GM11168 (cell line): ENCODE results near the gene TMEM135.

Experiments used
- in situ Hi-C: fragments of 300-500 bp; cut with MboI; formaldehyde crosslinking; loops from one replicate; pipeline ENCODE4 v1.12.0; 2022; ENCODE audit warnings: low sequenced_read_pairs; ENCODE audit not compliant: unreplicated experiment

Gene TMEM135

DNA sequence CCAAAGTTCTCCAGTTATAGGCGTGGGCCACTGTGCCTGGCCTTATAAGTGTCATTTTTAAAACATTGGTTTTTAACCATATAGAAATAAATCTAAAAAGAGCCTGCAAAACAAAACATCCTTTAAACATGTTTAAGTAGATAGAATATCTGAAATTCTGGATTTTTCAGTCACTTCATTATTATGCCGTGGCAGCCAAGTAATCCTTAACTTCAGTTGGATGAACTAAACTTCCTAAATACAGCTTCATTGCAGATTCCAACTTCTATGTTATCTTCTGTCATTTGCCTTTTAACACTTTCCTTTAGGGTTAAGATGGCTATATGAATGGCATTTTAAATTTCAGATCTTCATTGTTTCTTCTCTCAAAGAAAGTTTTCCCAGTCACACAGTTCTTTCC, 291.4 kb downstream of the TMEM135 start:
- in situ Hi-C loops, result no loop called here

GRCh38 chr11:87330187-87330601, 292.5 kb downstream of the TMEM135 start:
- in situ Hi-C loops, result no loop called here

GRCh38 chr11:87331273-87331672, 293.5 kb downstream of the TMEM135 start:
- in situ Hi-C loops, result no loop called here

DNA sequence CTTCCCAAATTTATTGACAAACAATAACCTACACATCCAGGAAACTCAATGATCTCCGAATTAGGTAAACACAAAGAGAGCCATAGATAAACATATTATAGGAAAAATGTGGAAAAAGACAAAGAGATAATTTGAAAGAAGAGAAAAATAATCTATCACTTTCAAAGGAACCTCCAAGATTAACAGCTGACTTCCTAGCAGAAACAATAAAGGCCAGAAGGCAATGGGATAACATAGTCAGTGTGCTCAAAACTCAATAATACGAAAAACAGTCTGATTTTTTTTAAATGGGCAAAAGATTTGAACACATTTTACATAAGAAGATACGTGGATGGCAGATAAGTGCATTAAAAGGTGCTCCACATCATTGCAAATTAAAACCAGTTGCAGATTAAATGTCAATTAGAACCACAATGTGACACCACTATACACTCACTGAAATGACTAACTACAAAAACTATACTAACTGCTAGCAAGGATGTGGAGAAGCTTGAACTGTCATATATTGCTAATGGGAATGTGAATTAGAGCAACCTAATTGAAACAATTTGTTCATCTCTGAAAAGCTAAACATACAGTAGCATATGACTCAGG, 300.4 kb downstream of the TMEM135 start:
- in situ Hi-C loops, result no loop called here

DNA sequence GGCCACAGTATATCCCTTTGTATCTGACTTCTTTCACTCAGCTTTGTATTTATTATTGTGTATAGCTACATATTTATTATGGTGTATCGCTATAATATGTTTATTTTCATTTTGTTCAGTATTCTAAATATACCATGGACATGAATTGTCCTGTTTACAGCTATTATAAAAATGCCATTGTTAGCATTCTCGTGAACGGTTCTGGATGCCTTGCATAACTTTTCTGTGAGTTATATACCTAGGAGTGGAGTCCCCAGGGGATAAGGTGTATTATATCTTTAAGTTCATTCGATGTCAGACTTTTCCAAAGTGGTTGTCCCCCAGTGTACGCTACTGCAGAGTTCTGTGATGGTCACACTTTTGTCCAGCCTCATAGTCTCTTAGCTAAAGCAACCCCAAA, 301.7 kb downstream of the TMEM135 start:
- in situ Hi-C loops, result no loop called here

DNA sequence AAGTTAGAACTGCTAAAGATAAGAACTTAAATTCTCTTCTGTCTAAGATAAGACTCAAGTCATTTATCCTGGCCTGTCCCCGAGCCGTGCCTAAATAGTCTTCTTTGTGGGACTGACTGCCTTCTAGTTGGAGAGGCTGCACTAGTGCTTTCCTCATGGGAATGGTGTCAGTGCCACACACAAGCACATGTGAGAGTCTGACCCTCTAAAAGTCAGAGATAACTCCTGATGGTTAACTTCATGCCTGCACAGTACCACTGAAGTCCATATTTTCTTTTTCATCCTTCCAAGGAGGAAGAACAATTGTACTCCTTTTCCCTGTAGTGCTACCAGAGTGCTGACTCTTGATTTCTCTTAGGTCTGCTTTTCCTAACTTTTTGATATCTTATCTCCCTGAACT, 309.7 kb downstream of the TMEM135 start:
- in situ Hi-C loops, result no loop called here

DNA sequence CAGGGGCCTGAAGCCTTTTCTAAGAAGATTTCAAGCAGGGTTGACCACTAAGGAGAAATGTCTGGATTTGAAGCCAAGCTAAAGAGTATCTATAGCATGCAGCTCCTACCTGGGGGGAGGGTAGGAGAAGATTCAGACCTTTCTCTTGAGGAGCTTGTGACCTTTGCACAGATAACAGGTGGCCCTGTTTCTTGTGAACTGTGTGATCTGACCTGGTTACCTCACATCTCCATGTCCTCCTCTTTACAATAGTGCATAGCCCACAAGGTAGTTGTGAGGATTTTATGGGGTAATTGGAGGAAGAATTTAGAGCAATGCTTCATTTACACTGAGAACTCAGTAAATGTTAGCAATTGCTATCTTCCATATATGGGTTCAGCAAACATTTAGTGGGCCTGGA, 310.1 kb downstream of the TMEM135 start:
- in situ Hi-C loops, result no loop called here

GRCh38 chr11:87351676-87352075, 313.9 kb downstream of the TMEM135 start:
- in situ Hi-C loops, result loop anchor here (5.0 kb wide), 1 partner anchor 71 kb away; no protein-coding TSS in a partner anchor

DNA sequence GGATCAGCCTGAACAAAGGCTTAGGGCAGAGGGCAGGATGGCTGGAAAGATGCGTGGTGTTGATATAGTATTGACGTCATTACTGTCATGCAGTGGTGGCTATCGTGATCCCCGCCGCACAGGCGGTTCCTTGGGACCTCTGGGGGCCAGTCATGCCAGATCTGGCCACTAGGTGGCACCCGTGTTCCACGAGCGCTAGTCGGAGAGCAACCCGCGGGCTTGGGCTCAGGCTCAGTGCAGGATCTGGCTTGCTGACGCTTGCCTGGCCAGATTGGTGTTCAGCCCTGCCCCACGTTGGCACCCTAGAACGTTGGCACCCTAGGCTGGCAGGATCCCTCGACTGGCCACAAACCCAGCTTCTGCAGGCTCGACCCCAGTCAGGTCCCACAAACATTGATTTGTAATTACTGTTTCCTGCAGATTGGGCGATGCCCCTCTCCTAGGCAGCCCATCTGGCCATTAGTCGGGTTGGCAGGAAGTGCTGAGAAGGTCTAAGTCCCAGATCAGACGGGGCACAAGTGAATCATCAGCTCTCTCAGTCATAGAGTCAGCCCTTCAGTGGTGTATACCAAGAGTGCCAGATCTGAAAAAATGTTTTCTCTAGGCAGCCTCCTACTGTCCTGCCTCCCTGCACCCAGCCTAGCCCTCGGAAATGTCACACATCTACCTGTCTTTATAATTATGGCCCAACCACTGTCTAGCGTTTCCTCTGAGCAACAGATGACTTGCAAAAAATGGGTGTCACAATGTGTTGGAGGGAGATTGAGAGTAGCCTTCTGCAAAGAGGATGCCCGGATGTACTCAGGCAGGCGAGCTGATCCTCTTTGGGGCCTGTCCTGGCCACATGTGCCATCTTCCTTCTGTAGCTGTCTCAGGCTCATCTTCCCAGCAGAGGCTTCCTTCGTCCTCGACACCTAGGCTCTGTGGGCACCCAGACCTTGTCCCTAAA, 315.3 kb downstream of the TMEM135 start:
- in situ Hi-C loops, result loop anchor here (5.0 kb wide), 1 partner anchor 69 kb away; no protein-coding TSS in a partner anchor

DNA sequence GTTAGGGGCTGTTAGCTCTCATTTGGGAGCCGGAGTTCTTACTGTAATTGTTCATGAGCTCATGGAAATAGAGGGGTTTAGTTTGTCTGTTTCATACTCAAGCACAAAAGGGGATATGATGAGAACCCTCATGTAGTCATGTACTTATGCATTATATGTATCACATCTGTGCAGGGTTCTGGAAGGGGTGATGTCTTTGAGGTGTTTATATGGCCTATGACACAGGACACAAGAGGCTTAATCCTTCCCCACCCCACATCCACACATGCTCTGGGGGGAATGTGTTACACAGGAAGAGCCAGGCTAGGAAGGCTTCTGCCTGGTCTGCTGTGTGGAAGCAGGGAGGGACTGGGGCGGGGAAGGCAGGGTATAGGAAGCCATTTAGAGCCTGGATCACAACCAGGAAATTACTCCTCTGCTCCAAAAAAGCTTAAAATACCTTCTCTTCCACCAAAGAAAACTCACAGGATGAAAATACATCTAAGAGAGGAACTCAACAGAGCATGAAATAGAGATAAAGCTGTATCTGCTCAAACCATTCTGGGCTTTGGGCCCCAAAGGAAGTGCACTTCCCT, 316.1 kb downstream of the TMEM135 start:
- in situ Hi-C loops, result loop anchor here (5.0 kb wide), 1 partner anchor 68 kb away; no protein-coding TSS in a partner anchor

DNA sequence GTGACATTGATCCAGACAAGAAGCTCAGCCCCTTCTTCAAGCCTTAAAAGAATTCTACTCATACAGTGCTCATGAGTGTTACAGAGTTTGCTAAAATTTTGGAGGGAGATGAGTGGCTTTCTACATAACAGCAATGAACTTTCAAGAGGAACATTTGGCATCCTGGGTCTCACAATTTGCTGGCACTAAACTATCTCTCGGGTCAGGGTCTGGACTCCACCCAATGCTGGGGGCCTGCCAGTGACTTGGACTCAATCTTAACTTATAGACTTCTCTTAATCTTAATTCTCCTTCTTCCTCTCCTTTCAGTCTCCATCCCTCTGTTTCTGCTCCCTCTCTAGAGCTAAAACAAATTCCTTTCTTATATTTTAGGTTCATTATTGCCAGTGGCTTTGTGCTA, 317.9 kb downstream of the TMEM135 start:
- in situ Hi-C loops, result no loop called here

- in situ Hi-C loops, result no loop called here
Observed at GRCh38 chr11:87356428-87356827, 318.7 kb downstream of the TMEM135 start.

DNA sequence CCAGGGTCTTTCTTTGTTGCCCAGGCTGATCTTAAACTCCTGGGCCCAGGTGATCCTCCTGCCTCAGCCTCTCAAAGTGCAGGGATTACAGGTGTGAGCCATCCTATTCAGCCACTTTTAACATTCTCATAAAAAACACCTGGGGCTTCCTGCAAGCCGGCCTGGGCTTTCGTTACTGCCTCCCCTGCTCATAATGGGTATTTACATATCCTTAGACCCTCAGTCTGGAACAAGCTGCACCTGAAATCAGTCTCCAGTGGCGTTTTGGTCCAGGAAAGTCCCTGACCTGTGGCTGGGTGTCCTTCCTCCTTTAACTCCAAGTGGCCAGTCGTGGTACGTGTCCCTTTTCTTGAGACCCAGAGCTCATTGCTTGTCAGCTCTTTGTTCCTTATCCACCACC, 320.7 kb downstream of the TMEM135 start:
- in situ Hi-C loops, result no loop called here

- in situ Hi-C loops, result no loop called here
Observed at GRCh38 chr11:87359401-87359800, 321.7 kb downstream of the TMEM135 start.

DNA sequence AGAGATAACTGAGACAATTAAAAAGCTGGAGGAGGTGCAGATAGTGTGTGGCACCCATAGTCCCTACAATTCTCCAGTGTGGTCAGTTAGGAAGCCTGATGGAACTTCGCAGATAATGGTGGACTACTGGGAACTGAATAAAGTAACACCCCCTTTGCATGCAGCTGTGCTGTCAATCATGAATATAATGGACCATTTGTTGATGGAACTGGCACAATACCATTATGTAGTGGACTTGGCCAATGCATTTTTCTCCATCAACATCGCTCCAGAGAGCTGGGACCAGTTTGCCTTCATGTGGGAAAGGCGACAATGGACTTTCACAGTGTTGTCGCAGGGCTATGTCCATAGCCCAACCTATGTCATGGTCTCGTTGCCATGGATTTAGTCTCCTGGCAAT, 324.2 kb downstream of the TMEM135 start:
- in situ Hi-C loops, result no loop called here

- in situ Hi-C loops, result no loop called here
Observed at GRCh38 chr11:87366346-87366745, 328.6 kb downstream of the TMEM135 start.

GRCh38 chr11:87366763-87367405, 329.1 kb downstream of the TMEM135 start:
- in situ Hi-C loops, result no loop called here

DNA sequence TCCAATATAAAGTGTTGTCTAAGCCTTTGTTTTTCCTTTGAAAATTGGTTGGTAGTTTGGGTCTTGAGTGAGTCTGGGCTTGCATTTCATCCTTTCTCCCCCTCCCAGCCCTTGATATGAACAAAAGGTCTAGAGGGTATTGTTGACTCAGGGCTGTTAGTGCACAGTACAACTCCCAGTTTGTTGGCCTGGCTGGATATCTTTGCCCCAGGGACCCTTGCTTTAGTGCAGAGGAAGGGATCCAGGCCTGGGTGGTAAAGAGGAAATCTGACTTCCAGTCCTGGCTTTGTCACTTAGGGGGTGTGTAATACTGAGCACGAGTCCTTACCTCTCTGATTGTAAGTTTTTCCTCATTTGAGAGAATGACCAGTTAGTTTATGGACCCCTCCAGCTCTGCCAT, 330.4 kb downstream of the TMEM135 start:
- in situ Hi-C loops, result no loop called here

DNA sequence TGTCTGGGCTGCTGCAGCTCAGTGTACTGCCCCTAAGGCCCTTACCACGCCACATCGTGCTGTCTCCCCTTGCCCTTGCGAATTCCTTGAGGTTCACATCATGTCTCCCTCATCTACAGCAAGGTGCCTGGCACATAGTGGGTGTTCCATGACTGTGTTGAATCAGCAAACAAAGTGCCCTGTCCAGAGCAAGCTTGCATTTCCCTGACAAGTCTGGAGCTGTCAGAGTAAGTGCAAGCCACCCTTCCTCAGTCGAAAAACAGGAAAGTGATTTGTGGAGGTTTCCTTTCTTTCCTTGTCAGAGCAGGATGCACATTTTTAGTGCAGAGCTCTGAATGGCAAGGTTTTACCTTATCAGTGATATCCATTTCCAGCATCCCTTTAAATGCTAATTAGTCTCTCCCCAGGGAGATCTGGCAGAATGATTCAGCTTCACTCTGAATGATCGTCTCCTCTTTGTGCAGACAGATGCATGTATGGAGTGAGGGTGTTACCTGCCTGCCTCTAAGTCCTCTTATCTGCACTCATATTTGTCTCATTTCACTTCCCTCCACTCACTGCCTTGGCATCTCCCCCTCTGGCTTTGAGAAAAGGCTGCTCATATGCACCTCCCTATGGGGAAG, 331.2 kb downstream of the TMEM135 start:
- in situ Hi-C loops, result no loop called here

DNA sequence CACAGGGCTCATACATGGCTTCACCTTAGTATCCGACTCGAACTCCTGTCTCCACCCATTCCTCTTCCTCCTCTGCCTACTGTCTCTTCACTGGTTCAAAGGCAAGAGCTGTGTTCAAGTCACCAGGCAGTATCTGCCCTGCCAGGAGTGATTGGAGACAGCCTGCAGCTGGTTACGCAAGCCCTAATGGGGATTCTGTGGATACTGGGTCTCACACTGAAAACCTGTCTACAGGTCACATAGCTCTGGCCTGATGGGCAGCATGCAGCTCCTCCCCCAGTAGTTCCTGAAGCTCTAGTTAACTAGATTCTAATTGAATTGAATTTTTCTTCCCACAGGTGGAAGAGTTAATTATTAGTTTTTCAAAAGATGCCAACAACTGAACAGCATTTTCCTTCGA, 332.2 kb downstream of the TMEM135 start:
- in situ Hi-C loops, result no loop called here
